ENCODE data around the gene KCTD10. TPM values are rescaled to one million over a fixed set of nuclear protein-coding genes. Genes with fewer than 3 reads are reported as not detected.

KCTD10 gene
- total RNA-seq, 1 experiment from 2014 or later, result 71.3 TPM

DNA sequence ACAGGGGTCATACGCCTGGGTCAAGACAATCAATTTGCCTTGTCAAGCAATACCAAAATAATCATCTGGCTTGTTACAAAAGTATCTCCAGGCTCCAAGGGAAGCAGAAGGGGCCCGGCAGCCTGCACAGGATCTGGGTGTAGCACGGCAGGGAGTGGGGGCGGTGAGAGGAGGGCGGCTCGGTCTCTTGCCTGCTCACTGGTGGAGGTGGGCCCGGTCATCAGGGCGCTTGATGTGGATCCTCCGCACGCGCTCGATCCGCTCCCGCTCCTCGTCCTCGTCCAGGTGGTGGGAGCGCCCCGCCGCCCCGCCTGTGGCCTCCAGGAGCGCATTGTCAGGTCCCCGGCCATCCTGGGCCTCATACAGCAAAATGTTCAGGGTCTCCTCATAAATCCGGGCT is 25.7 kb downstream of the KCTD10 start:
- no peak overlapping the region for H4K91ac ChIP-seq (ENCODE audit: insufficient read length, low read depth, low read length)
- no peak overlapping the region for H3K18ac ChIP-seq (ENCODE audit: insufficient read length, low read depth, low read length)
- H4K20me1 ChIP-seq (ENCODE audit: control insufficient read depth, insufficient read depth, insufficient read length), result no peaks in the 10 kb centered on the region
- H2BK120ac ChIP-seq (ENCODE audit: low read depth, low read length, poor library complexity, severe bottlenecking), result no peak overlapping the region
- no peak overlapping the region for H2BK5ac ChIP-seq (ENCODE audit: insufficient read length, low read length)
- Mint-ChIP-seq H3K4me3 (no peak overlapping the region), H3K36me3 (ENCODE audit: insufficient read depth in 1 of 3, low read depth in 3 of 3) (peaks cover 41 to 94% (median 75%) of the 10 kb centered on the region in 3 experiments; a peak in 6 of 7 replicates), H3K9me3 (no peaks in the 10 kb centered on the region), H3K27me3 (ENCODE audit: low read depth) (no peaks in the 10 kb centered on the region), H3K27ac (no peak overlapping the region), H3K4me1 (no peaks in the 10 kb centered on the region)
- H2AK5ac ChIP-seq (ENCODE audit: insufficient read length, low read length), result no peak overlapping the region
- H3K79me2 ChIP-seq (ENCODE audit: insufficient read depth, low read length), result no peaks in the 10 kb centered on the region
- H3K23me2 ChIP-seq (ENCODE audit: insufficient read length, low read depth, low read length, poor library complexity, severe bottlenecking), result no peaks in the 10 kb centered on the region
- no peak overlapping the region for H3T11ph ChIP-seq (ENCODE audit: low read length)
- H4K5ac ChIP-seq (ENCODE audit: insufficient read length, low read depth, low read length), result no peak overlapping the region
- H3K4ac ChIP-seq (ENCODE audit: low read depth, low read length), result no peak overlapping the region
- WGBS (ENCODE audit: extremely low coverage, insufficient read length, low lambda C conversion rate), result no CpG with 5 or more reads among the region's 23 CpGs
- H3K14ac ChIP-seq (ENCODE audit: insufficient read depth, low read length), result no peak overlapping the region
- no peak overlapping the region for H3K56ac ChIP-seq (ENCODE audit: insufficient read length, low read depth, low read length)
- H2AFZ ChIP-seq (ENCODE audit: low read length), result no peak overlapping the region
- TF ChIP-seq, protein P1, sequence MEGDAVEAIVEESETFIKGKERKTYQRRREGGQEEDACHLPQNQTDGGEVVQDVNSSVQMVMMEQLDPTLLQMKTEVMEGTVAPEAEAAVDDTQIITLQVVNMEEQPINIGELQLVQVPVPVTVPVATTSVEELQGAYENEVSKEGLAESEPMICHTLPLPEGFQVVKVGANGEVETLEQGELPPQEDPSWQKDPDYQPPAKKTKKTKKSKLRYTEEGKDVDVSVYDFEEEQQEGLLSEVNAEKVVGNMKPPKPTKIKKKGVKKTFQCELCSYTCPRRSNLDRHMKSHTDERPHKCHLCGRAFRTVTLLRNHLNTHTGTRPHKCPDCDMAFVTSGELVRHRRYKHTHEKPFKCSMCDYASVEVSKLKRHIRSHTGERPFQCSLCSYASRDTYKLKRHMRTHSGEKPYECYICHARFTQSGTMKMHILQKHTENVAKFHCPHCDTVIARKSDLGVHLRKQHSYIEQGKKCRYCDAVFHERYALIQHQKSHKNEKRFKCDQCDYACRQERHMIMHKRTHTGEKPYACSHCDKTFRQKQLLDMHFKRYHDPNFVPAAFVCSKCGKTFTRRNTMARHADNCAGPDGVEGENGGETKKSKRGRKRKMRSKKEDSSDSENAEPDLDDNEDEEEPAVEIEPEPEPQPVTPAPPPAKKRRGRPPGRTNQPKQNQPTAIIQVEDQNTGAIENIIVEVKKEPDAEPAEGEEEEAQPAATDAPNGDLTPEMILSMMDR (conservative IDR thresholded peaks at IDR 0.05), result no peak
- no peaks in the 10 kb centered on the region for H3K79me1 ChIP-seq (ENCODE audit: insufficient read depth, low read depth, low read length, poor library complexity, severe bottlenecking)
- no peak for DNase-seq
- no peak overlapping the region for H2BK20ac ChIP-seq (ENCODE audit: low read depth, low read length, poor library complexity, severe bottlenecking)
- H3K9me3 ChIP-seq (ENCODE audit: control insufficient read depth, low read depth, low read length), result no peaks in the 10 kb centered on the region
- no peak overlapping the region for H2BK12ac ChIP-seq (ENCODE audit: insufficient read length, low read depth, low read length)
- no peak overlapping the region for H2BK15ac ChIP-seq (ENCODE audit: low read depth, low read length)
- no peak overlapping the region for H3K4me2 ChIP-seq (ENCODE audit: insufficient read depth, insufficient read length, low read length)
- no peak overlapping the region for H3K27ac ChIP-seq (ENCODE audit: insufficient read length, low read depth, low read length)
- H3K9ac ChIP-seq (ENCODE audit: extremely low read depth, insufficient read length, low read length), result no peak overlapping the region
- no peaks in the 10 kb centered on the region for H3K4me1 ChIP-seq (ENCODE audit: insufficient read depth, low read length)
- H4K8ac ChIP-seq (replicated peaks; ENCODE audit: insufficient read length, low read depth, low read length), result no peak overlapping the region
- no peaks in the 10 kb centered on the region for H3K27me3 ChIP-seq (ENCODE audit: insufficient read depth, low read length)
- no peak overlapping the region for H3K23ac ChIP-seq (ENCODE audit: insufficient read length, low read depth, low read length)
